ENCODE measurements around the gene MRPS15.

The MRPS15 gene

GRCh38 chr1:36484099-36484498 lies 19.9 kb upstream of the MRPS15 start:
- Histone ChIP-seq H3K36me3 (ENCODE audit: control insufficient read depth in 1 of 2, insufficient read depth in 2 of 2, low read length in 2 of 2) (peaks cover 0 to 3% of the 10 kb centered on the region in 2 experiments), H2BK5ac (ENCODE audit: low read depth, low read length, poor library complexity) (no peak overlapping the region), H3K23ac (ENCODE audit: low read length) (no peak overlapping the region), H3K9ac (ENCODE audit: low read length) (no peak overlapping the region), H3K14ac (ENCODE audit: low read length) (no peak overlapping the region), H3K4me3 (ENCODE audit: low read depth, low read length) (no peak overlapping the region), H2AFZ (ENCODE audit: insufficient read depth, low read length, poor library complexity) (no peak overlapping the region), H4K91ac (ENCODE audit: low read depth, low read length) (no peak overlapping the region), H3K27me3 (ENCODE audit: insufficient read depth, low read length) (no peaks in the 10 kb centered on the region), H2BK120ac (ENCODE audit: insufficient read depth, low read length, poor library complexity) (no peak overlapping the region), H3K27ac (ENCODE audit: low read depth, low read length) (no peak overlapping the region), H3K18ac (ENCODE audit: low read length) (no peak overlapping the region), H2AK5ac (ENCODE audit: low read length) (no peak overlapping the region), H2BK12ac (ENCODE audit: low read length) (no peak overlapping the region), H4K8ac (ENCODE audit: low read depth, low read length) (no peak overlapping the region), H3K4ac (ENCODE audit: low read depth, low read length) (no peak overlapping the region), H3K79me1 (ENCODE audit: low read length) (peaks cover 22% of the 10 kb centered on the region), H3K79me2 (ENCODE audit: control insufficient read depth, insufficient read depth, low read length, poor library complexity) (peaks cover 7% of the 10 kb centered on the region), H3K9me3 (ENCODE audit: insufficient read depth, low read depth, low read length) (peaks cover 4% of the 10 kb centered on the region), H3K4me2 (ENCODE audit: low read length) (no peak overlapping the region), H4K12ac (ENCODE audit: low read depth, low read length) (no peak overlapping the region), H3K4me1 (ENCODE audit: control insufficient read depth in 1 of 2, insufficient read depth in 2 of 2, low read length in 2 of 2) (peaks cover 9 to 17% of the 10 kb centered on the region in 2 experiments)
- no peak for DNase-seq
- WGBS (ENCODE audit: extremely low coverage, insufficient coverage, insufficient read length), result no CpG with 5 or more reads among the region's 2 CpGs

GRCh38 chr1:36482724-36483388 lies 18.7 kb upstream of the MRPS15 start, which contains the start of gene CSF3R:
TSS of gene CSF3R (minus strand) at chr1:36482913. CDS start at chr1:36479496, 3,417 bp downstream.
- Histone ChIP-seq H4K8ac (ENCODE audit: low read depth, low read length) (peak within 1 kb of the TSS; percentile 75), H2BK12ac (ENCODE audit: low read length) (peak within 1 kb of the TSS; percentile 6), H3K27me3 (ENCODE audit: insufficient read depth, low read length) (no peaks in the 10 kb centered on the region), H3K4me3 (ENCODE audit: low read depth, low read length) (no peak within 1 kb of the TSS), H3K4ac (ENCODE audit: low read depth, low read length) (peak within 1 kb of the TSS; percentile 54), H2AK5ac (ENCODE audit: low read length) (peak within 1 kb of the TSS; percentile 53), H3K4me1 (ENCODE audit: control insufficient read depth in 1 of 2, insufficient read depth in 2 of 2, low read length in 2 of 2) (peaks cover 9 to 15% of the 10 kb centered on the region in 2 experiments), H3K4me2 (ENCODE audit: low read length) (peak within 1 kb of the TSS; percentile 25), H3K79me2 (ENCODE audit: control insufficient read depth, insufficient read depth, low read length, poor library complexity) (peaks cover 5% of the 10 kb centered on the region), H4K91ac (ENCODE audit: low read depth, low read length) (peak within 1 kb of the TSS; percentile 72), H4K12ac (ENCODE audit: low read depth, low read length) (peak within 1 kb of the TSS; percentile 6), H3K27ac (ENCODE audit: low read depth, low read length) (peak within 1 kb of the TSS; percentile 77), H3K9ac (ENCODE audit: low read length) (no peak within 1 kb of the TSS), H2BK120ac (ENCODE audit: insufficient read depth, low read length, poor library complexity) (peak within 1 kb of the TSS; percentile 67), H3K14ac (ENCODE audit: low read length) (peak within 1 kb of the TSS; percentile 16), H3K18ac (ENCODE audit: low read length) (peak within 1 kb of the TSS; percentile 32), H3K79me1 (ENCODE audit: low read length) (peaks cover 21% of the 10 kb centered on the region), H3K36me3 (ENCODE audit: control insufficient read depth in 1 of 2, insufficient read depth in 2 of 2, low read length in 2 of 2) (peaks cover 0 to 3% of the 10 kb centered on the region in 2 experiments), H3K9me3 (ENCODE audit: insufficient read depth, low read depth, low read length) (peaks cover 4% of the 10 kb centered on the region), H2BK5ac (ENCODE audit: low read depth, low read length, poor library complexity) (peak within 1 kb of the TSS; percentile 71), H2AFZ (ENCODE audit: insufficient read depth, low read length, poor library complexity) (peak within 1 kb of the TSS; percentile 50), H3K23ac (ENCODE audit: low read length) (no peak within 1 kb of the TSS)
- peak in 1 of 2 donors; percentile 17 for DNase-seq
- WGBS (ENCODE audit: extremely low coverage, insufficient coverage, insufficient read length), result no CpG with 5 or more reads among the region's 13 CpGs

DNA sequence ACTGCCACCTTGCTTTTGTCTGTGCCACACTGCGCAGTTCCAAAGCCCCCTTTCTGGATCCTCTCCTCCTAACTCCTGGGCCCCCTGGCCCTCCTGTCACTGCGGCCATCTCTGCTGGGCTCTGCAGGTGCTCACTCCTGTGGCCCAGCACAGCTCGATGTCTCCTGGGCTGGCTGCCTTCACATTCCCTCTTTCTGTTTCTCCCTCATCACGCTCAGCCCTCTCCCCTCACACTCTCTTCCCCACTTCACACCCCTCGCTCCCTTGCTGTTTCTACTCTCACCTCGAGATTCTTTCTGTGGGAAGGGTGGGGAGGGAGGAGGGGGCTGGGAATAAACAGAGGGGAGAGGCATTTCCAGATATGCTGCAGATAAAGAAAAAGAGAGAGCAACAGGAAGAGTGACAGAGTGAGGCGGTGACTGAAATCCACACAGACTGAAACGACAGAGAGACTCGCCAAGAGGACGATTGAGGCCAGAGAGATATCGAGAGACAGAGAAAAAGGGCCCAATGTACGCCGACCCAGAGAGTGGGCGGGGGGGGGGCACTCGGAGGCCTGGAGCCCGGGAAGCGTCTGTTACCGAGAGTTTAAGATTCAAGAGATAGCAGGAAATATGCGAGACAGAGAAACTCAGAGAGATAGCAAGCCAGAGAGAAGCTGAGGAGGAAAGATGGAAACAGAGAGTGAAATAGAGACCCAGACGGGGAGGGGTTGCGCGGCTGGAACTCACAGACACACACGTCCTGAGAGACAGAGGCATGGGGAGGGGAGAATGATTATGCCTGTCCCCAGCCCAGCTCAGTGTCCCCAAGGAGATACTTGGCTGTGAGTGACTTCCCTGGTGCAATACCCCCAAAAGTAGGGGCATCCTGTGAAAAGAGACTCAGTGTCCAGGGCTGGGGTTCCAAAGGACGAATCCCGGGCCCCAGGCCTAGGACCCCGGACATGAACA lies 17.9 kb upstream of the MRPS15 start:
- Histone ChIP-seq H3K79me2 (ENCODE audit: control insufficient read depth, insufficient read depth, low read length, poor library complexity) (peaks cover 5% of the 10 kb centered on the region), H2AFZ (ENCODE audit: insufficient read depth, low read length, poor library complexity) (peak overlapping the region; percentile 50), H4K8ac (ENCODE audit: low read depth, low read length) (peak overlapping the region; percentile 75), H4K12ac (ENCODE audit: low read depth, low read length) (peak overlapping the region; percentile 6), H3K9me3 (ENCODE audit: insufficient read depth, low read depth, low read length) (peaks cover 4% of the 10 kb centered on the region), H3K4me3 (ENCODE audit: low read depth, low read length) (no peak overlapping the region), H3K4me1 (ENCODE audit: control insufficient read depth in 1 of 2, insufficient read depth in 2 of 2, low read length in 2 of 2) (peaks cover 9 to 13% of the 10 kb centered on the region in 2 experiments), H3K36me3 (ENCODE audit: control insufficient read depth in 1 of 2, insufficient read depth in 2 of 2, low read length in 2 of 2) (peaks cover 0 to 3% of the 10 kb centered on the region in 2 experiments), H3K79me1 (ENCODE audit: low read length) (peaks cover 18% of the 10 kb centered on the region), H2BK12ac (ENCODE audit: low read length) (peak overlapping the region; percentile 6), H4K91ac (ENCODE audit: low read depth, low read length) (peak overlapping the region; percentile 72), H3K27ac (ENCODE audit: low read depth, low read length) (peak overlapping the region; percentile 77), H3K9ac (ENCODE audit: low read length) (no peak overlapping the region), H3K14ac (ENCODE audit: low read length) (peak overlapping the region; percentile 16), H3K27me3 (ENCODE audit: insufficient read depth, low read length) (no peaks in the 10 kb centered on the region), H2AK5ac (ENCODE audit: low read length) (no peak overlapping the region), H3K23ac (ENCODE audit: low read length) (no peak overlapping the region), H3K4me2 (ENCODE audit: low read length) (peak overlapping the region; percentile 25), H3K4ac (ENCODE audit: low read depth, low read length) (peak overlapping the region; percentile 54), H2BK5ac (ENCODE audit: low read depth, low read length, poor library complexity) (peak overlapping the region; percentile 71), H2BK120ac (ENCODE audit: insufficient read depth, low read length, poor library complexity) (peak overlapping the region; percentile 61), H3K18ac (ENCODE audit: low read length) (peak overlapping the region; percentile 32)
- peak in 1 of 2 donors; percentile 23 for DNase-seq
- 100% methylated on average over 2 of the region's 26 CpGs for WGBS (ENCODE audit: extremely low coverage, insufficient coverage, insufficient read length)

DNA sequence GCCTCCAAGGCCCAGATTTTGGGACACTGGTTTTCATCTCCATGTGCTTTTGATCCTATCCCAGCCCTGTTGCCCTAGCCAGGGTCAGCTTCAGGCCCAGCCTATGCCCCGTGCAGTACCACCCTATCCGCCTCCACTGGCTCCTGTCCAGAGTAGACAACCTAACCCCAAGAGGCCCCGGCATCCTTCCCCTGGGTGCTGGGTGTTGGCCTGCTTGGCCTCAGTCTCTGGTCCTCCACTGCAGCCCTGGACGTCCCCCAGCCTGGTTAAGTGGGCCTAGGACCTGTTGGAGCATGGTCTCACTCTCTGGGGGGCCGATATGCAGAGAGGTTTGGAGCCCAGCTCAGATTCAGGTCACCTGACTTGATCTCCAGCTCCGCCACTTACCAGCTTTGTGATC lies 16.9 kb upstream of the MRPS15 start:
- Histone ChIP-seq H2AFZ (ENCODE audit: insufficient read depth, low read length, poor library complexity) (no peak overlapping the region), H4K91ac (ENCODE audit: low read depth, low read length) (peak overlapping the region; percentile 24), H3K4ac (ENCODE audit: low read depth, low read length) (no peak overlapping the region), H4K12ac (ENCODE audit: low read depth, low read length) (no peak overlapping the region), H2BK12ac (ENCODE audit: low read length) (no peak overlapping the region), H3K36me3 (ENCODE audit: control insufficient read depth in 1 of 2, insufficient read depth in 2 of 2, low read length in 2 of 2) (peaks cover 0 to 3% of the 10 kb centered on the region in 2 experiments), H3K4me3 (ENCODE audit: low read depth, low read length) (no peak overlapping the region), H3K23ac (ENCODE audit: low read length) (no peak overlapping the region), H2BK5ac (ENCODE audit: low read depth, low read length, poor library complexity) (no peak overlapping the region), H3K9ac (ENCODE audit: low read length) (no peak overlapping the region), H4K8ac (ENCODE audit: low read depth, low read length) (peak overlapping the region; percentile 15), H3K4me1 (ENCODE audit: control insufficient read depth in 1 of 2, insufficient read depth in 2 of 2, low read length in 2 of 2) (peaks cover 9 to 13% of the 10 kb centered on the region in 2 experiments), H3K14ac (ENCODE audit: low read length) (no peak overlapping the region), H3K27me3 (ENCODE audit: insufficient read depth, low read length) (no peaks in the 10 kb centered on the region), H2BK120ac (ENCODE audit: insufficient read depth, low read length, poor library complexity) (no peak overlapping the region), H3K18ac (ENCODE audit: low read length) (no peak overlapping the region), H3K79me1 (ENCODE audit: low read length) (peaks cover 15% of the 10 kb centered on the region), H3K9me3 (ENCODE audit: insufficient read depth, low read depth, low read length) (peaks cover 4% of the 10 kb centered on the region), H2AK5ac (ENCODE audit: low read length) (no peak overlapping the region), H3K4me2 (ENCODE audit: low read length) (no peak overlapping the region), H3K79me2 (ENCODE audit: control insufficient read depth, insufficient read depth, low read length, poor library complexity) (peaks cover 5% of the 10 kb centered on the region), H3K27ac (ENCODE audit: low read depth, low read length) (no peak overlapping the region)
- WGBS (ENCODE audit: extremely low coverage, insufficient coverage, insufficient read length), result no CpG with 5 or more reads among the region's 6 CpGs
- no peak for DNase-seq

Data from trophoblast cell (in vitro differentiated cells and primary cell).